DMS79 treated with DMSO at 0.1 percent for 48 hours (cell line): ENCODE measurements around the gene BTBD9.

Experiments
- DNase-seq: peaks from one replicate; lab custom pipeline; 2025; lab: John Stamatoyannopoulos, UW

The BTBD9 gene

DNA sequence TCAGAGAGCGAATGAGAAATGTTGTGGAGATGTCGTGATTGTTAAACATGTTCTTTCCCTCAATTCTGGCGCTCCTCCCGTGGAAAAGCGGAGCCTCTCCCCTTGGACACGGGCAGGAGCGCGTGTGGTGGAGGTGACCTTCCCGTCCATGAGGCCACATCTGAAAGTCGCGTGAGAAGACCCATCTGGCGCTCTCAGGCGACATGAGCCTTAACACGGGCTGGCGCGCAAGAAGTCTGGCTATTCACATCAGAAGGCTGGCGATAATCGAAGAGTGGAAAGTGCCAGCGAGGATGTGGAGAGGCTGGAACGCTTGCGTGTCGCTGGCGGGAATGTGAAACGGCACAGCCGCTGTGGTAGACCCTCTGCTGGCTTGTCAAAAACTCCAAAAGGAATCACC is 478.9 kb downstream of the BTBD9 start:
- no peak for DNase-seq

DNA sequence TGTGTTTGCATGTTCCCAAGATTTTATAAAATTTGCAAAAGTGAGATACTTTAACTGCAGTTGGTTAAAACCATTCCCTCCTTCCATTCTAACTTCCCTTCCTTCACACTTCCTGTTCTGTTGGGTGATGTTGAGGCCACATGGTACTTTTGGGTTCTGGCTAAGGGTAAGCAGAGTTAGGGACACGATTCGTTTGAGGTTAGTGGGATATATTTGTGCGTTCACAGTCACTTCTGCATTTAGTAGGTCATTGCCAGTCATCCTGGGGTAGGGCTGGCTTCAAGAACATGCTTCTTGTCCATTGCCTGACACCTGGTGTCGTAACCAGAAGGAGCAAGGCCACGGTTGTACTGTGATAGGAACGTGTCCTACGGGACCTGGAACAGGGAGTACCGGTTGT is 480.1 kb downstream of the BTBD9 start:
- no peak for DNase-seq

DNA sequence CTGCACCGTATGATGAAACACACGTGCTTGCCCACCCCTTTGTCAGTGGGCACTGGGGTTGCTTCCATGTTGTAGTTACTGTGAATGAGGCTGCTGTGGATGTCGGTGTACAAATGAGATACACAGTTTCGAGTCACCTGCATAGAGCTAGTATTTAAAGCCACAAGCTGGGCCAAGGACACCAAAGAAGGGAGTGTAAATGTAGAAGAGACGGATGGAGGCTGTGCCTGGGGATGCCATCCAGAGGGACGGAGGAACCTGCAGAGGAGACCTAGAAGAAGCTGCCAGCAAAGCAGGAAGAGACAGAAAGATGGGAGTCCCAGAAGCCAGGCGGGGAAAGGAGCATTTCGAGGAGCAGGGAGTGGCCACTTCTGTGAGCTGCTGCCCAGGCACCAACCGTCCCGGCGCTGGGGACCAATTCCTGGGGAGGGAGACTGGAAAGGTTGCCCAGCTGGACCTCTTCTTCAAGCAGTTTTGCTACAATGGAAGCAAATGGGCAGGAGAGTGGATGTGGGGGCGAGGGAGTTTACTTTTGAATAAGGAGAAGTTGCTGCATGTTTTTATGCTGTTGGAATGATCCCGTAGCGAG is 480.9 kb downstream of the BTBD9 start:
- no peak for DNase-seq

DNA sequence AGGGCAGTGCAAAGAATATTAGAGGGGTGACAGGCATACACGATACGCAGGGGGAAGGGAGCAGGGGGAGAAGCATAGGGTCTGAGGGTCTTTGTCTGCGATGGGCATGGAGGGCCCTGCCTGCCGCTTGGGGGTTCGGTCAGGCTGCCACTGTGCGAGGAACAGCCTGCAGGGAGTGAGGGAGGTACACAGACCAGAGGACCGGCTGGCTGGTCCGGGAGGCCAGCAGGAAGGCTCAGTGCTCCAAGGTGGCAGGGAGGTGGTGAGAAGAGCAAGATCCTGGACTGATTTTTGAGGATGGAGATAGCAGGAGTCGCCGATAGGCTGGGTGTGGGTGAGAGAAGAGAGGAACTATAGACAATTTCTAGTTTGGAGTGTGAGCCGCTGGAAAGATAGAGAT is 481.8 kb downstream of the BTBD9 start:
- DNase-seq = no peak

GRCh38 chr6:38156818-38157565 is 482.7 kb downstream of the BTBD9 start:
- no peak for DNase-seq

DNA sequence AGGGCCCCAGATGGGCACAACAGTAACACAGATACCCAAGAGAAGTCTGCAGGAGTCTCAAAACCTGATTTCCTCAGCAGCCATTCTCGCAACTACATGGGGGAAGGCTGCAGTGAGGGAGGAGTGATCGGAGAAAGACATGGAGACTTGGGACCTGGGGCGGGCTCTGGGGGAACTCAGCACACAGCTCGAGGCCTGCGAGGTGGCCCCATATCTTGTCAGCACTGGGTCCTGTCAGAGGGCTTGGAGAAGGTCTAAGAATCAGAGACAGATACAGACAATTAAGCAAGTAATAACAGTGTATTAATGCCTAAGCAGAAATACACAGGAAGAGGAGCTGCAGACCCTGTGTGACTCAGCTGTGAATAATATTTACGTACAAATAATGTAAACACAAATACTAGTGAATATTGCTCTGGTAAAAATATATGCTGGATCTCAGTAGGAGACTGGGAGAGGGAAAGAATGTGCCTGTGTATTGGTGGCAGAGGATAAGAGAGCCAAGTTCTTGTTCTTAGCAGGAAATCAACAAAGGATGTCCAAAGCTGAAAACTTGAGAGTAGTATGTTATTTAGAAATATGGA is 484.0 kb downstream of the BTBD9 start:
- DNase-seq = no peak

- no peak for DNase-seq
Observed at GRCh38 chr6:38155144-38155543, 484.6 kb downstream of the BTBD9 start.

DNA sequence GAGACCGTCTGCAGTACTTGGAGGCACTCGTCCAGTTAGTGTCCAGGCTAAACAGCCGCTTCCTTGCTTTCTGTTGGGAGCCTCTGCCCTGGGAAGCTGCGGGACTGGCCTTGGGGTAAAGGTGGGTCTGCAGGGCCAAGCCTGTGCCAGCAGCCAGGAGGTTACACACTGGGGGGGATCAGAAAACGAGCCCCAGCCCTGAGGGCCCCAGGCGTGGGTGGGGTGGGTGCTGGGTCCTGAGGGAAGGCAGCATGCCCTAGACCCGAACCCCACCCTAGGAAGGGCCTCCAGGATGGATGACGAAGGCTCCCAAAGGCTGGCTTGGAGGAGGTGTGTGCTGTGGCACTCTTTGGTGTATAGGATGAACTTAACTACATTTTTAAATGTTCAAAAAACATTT is 485.0 kb downstream of the BTBD9 start:
- DNase-seq = no peak

DNA sequence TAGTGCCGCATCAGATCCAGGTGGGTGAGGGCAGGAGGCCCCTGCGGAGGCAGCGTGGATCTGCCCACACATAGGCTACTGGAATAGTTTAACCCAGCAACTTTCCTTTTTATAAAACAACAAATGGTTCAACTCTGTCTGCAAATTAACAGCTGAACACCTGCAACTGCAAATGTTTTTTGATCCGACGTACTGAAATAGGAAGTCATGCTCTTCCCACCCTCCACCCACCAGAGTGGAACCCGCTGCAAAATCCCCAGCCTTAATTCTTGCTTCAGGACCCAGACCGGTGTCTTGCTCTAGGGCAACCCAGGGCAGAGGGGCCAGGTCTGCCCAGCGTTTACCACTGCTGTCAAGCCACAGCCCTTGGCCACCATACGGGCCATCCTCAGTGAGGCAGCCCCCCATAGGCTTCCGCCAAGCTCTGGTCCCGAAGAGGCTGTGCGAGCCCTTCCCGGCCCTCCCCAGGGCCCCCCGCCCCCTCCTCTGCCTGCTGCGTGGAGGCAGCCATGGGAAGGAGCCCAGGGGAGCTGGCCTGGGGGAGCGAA is 485.9 kb downstream of the BTBD9 start:
- DNase-seq = no peak

DNA sequence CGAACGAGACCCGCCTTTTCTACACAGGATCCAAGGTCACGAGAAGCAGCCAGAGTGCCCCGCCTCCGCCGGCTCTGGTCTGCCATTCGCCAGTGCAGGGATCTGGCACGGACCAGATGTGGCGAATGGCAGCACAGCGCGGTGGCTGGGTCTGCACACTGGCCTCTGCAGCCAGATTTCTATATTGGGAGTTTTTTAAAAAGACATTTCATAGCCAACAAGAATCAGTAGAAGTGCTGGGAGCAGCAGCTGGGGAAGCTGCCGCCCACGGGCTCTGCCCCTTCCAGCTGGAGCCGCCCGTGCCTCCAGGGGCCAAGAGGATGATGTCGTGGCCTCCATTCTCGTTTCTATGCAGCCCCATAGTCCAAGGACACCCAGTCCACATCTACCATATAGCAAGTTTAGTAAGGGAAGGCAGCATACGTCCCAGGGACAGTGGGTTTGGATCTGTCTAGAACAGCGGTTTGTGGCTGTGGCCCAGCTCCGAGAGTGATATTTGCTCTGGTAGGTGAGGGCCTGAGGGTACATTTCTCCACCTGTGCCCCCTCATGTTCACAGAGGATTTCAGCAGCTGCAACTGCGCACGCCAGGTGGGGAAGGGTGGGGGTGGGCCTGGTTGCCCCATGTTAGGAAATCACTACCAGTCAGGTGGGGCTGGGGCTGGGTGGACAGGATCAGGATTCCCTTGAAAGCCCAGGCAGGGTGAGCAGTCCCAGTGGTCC is 486.5 kb downstream of the BTBD9 start:
- DNase-seq = no peak

DNA sequence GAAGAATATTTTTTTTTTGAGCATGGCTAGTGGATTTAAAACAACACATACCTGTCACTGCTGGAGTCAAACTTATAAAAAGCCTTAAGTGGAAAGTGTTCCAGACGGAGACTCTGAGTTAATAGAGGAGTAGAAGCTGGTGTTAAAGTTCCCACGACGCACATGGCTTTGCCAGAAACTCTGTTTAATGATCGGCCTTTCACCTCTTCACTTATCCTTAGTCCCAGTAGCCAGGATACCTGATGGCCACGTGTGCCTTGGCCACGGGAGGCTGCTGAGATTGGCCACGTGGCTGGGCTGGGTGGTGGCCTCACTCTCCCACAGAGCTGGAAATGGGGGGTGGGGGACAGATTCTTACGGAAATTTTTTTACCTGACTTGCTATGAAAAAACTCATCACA is 487.1 kb downstream of the BTBD9 start:
- no peak for DNase-seq

DNA sequence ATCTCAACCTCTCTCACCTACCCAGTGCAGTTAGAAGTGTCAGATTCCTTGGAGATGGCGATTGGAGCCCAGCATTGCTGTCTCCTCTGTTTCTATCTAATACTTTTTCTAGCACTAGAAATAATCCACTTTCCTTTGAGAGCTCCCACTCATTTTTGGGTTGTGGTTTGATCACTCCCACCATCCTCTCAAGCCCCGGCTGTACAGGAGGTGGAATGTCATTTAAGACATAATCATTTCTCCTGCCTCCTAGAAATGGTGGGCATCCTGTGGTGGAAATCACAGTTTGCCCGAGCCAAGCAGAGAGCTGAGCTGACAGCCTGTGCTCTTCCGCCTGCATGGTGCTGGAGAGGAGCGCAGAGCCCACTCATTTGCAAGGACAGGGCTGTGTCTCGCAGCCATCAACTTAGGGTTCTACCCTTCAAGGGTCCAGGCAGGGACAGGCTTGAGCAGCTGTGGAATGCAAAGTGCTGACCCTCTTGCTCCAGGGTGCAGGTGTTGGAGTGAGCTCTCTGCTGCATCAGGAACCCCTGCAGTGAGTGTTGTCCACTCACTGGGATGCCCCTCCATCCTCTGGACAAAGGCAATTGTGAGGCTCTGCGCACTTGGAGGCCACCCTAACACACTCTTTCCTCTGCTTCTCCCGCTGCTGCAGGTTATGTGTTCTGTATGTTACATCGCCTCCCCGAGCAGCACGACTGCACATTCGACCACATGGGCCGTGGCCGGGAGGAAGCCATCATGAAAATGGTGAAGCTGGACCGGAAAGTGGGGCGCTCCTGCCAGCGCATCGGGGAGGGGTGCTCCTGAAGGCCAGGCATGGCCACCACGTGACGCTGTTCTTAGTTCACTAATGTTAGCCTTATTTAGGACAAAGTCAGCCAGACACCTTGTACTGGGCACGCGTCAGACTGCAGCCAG is 487.9 kb downstream of the BTBD9 start:
- no peak for DNase-seq

DNA sequence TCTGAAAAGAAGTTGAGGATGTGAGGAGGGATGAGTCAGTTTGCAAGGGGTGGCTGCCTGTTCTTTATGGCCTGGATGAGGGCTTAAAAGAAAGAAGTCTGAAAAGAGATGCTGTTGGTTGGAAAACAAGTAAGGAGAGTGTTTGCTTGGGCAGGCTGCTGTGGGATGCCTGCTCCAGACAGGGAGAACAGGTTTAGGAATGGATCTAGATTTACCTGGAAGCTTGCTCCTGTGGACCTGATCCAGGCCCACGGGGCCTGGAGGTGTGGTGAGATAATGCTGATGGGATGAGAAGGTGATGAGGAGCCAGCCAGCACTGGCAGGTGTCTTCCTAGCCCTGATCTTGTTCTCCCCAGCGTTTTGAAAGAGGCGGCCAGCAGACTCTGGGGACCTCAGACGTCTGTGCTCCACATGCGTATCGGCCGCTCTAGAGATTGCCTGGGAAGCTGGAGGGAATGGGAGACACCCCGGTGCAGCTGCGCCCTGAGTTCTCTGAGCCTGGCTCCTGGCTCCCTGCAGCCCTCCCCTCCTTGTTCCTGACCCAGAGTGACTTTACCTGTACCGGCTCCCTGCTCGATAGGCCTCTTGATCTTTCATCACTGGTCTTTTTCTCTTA is 488.9 kb downstream of the BTBD9 start:
- no peak for DNase-seq

- DNase-seq = no peak
Observed at GRCh38 chr6:38150021-38150420, 489.7 kb downstream of the BTBD9 start.

- DNase-seq = no peak
Observed at GRCh38 chr6:38149531-38149930, 490.2 kb downstream of the BTBD9 start.

DNA sequence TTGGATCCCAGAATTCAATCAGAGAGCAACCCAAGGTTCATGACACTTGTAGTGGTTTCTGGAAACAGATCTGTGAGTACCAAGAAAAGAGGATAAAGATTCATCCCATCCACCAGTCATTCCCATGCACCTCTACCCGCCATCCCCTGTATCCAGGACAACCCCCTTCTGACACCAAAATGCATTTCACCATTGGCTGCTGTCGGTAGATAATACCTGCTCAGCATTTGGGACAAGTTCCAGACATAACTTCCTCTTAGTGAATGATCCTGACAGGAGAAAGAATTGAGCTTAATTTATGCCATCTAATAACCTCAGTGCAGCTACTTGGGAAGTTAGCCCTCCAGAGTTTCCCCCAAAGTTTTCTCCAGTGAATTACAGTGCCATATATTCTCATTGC is 491.1 kb downstream of the BTBD9 start:
- no peak for DNase-seq

GRCh38 chr6:38146734-38147027 is 493.0 kb downstream of the BTBD9 start:
- DNase-seq = no peak

DNA sequence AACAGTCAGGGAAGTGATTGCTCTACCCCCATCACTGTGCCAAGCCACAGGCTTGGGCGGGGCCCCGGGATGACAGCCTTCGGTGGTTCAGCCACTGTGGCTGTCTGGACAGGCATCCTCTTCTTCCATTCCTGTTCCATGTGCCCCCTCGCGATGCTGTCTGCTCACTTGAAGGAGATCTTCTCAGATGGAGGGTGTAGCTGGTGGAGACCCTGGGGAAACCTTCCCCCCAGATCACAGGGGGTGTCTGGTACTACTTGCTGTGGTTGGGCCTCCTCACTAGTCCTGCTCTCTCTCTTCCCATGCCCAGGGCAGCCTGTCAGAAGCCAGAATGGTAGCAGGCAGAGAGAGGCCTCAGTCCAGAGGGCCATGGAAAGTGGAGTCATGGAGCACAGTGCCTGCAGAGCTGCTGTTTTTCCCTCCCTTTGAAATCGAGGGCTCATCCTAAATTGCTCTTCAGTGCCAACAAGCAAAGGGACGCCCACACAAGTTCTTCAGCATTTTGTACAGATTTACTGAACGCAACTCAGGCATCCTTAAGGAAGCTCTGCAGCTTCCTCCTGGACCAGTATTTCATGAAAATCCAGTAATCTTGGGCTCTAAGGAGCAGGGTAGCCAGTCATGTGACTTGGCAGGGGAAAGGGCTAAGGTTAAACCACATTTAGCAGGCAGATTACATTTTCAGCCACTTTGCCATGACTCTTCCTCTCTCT is 493.6 kb downstream of the BTBD9 start:
- no peak for DNase-seq

DNA sequence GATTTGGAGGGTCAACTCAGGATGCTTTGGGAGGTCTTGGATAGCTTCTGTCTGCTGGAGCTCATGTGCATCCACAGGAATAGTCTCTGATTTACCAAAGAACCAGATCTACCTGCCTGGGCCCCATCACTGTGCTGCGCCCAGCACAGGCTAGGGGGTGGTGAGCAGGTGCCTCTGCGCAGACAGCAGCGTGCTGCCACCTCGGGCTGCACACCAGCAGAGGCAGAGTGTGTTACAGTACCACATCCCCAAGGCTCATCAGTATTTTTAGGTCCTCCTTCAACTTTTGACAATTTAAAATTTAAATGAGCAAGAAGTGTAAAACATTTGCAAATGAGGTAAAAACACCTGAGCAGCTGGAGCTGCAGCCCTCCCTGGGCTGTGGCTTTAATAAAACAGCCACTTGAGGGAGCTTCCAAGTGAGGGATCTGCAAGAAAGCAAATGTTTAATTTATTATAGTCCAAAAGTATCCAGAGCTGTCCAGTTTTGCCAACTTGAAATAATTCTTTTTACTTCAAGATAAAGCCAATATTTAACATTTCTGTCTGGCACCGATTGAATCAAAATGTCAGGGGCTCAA is 495.3 kb downstream of the BTBD9 start:
- DNase-seq = no peak
